ENCODE measurements around the gene TMEM239.
A peak's percentile ranks its signal among the peaks of the same experiment; 100 is the strongest.
"Not testable (repeated sequence)": the region's sequence is repeated elsewhere in the genome, so short reads cannot be mapped to it uniquely, and the experiment has no call there.

Gene TMEM239

DNA sequence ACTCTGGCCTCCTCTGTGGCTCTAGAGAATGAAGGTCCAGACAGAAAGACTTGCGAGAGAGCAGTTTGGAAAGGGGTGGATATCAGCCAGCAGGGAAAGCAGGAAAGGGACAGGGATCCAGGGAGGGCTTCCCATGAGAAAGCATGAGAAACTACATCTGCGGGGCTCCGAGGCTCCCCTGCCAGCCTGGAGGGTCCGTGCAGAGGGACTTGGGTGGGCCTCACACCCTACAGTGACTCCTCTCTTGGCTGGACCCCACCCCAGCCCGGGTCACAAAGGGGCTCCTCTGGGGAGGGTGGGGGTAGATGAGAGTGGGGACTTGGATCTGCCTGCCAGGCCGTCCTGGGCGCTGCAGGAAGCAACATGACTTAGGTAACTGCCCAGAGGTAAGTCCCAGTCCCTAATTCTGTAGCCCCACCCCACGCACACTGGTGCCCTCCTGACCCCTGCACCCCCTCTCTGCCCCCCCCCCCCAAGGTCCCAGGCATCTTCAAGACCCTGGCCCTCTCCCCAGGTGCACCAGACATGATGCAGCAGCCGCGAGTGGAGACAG lies at the start of gene TMEM239:
Gene TMEM239, plus strand, starts transcription at position 335 of the 553 bp plus-strand sequence. Its CDS starts 191 bp downstream, at position 526.
- in situ Hi-C loops (cut with MboI; ENCODE audit: low sequenced_read_pairs, unreplicated experiment): no loop called here
- TF ChIP-seq, protein P1, sequence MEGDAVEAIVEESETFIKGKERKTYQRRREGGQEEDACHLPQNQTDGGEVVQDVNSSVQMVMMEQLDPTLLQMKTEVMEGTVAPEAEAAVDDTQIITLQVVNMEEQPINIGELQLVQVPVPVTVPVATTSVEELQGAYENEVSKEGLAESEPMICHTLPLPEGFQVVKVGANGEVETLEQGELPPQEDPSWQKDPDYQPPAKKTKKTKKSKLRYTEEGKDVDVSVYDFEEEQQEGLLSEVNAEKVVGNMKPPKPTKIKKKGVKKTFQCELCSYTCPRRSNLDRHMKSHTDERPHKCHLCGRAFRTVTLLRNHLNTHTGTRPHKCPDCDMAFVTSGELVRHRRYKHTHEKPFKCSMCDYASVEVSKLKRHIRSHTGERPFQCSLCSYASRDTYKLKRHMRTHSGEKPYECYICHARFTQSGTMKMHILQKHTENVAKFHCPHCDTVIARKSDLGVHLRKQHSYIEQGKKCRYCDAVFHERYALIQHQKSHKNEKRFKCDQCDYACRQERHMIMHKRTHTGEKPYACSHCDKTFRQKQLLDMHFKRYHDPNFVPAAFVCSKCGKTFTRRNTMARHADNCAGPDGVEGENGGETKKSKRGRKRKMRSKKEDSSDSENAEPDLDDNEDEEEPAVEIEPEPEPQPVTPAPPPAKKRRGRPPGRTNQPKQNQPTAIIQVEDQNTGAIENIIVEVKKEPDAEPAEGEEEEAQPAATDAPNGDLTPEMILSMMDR (IDR thresholded peaks at IDR 0.05; ENCODE audit: borderline replicate concordance, control extremely low read depth, extremely low read depth, insufficient read depth, missing control alignments): no peak
- no peak for DNase-seq (ENCODE audit: low spot score)

DNA sequence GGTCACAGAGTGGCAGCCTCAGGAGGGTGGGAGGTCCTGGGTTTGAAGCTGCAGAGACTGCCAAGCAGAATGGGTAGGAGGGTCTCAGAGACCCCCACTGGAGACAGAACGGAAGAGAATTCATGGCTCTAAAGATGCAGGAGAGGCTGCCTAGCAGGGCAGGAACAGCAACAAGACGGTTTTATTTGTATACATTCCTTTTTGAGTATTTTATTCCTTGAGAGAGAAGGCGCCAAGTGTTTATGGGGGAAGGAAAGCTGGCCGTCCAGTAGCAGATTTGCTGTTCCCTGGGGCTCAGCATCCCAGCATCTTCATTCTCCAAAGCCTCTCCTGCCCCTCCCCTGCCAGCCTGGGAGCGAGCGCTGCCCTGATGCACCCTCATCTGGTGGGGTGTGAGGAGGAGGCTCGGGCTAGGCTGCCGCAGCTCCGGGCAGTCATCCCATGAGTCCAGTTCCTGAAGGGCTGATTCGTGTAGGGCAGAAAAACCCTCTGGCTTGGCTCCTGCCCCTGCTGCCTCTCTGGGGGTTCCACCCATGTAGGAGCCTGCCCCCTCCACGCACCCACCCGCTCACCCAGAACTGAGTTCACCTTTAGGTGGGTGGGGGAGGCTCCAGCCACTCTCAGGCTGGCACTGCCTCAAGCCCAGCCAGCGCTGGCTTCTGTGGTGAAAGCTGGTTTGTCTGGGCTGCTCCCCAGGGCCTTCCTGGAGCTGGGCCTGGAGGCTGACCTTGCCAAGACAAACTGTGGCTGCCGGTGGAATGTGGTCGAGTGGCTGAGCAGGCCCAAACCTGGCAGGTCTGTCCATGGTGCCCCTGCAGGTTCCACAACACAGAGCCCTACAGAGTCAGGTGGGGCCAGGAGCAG lies 48.2 kb upstream of the TMEM239 start:
- in situ Hi-C loops (cut with MboI; ENCODE audit: low sequenced_read_pairs, unreplicated experiment): no loop called here
- DNase-seq (ENCODE audit: low spot score): no peak
- TF ChIP-seq, protein P1 (IDR thresholded peaks at IDR 0.05; ENCODE audit: borderline replicate concordance, control extremely low read depth, extremely low read depth, insufficient read depth, missing control alignments): no peak

DNA sequence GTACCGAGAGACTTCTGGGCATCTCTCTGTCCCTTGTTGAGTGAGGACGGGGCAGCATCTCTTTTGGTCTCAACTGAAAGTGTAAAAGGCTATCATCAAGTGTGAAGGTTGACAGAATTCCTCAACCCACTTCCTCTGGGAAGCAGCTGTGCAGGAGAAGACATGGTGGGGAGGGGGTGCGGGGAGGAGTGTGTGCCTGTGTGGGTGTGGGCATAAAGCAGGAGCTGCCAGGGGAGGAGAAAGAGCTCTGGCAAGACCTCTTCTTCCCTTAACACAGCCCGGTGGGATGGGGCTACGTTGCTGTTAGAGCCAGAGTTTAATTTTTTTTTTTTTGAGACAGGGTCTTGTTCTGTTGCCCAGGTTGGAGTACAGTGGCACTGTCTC lies 47.5 kb upstream of the TMEM239 start:
- DNase-seq (ENCODE audit: low spot score): no peak
- TF ChIP-seq, protein P1 (IDR thresholded peaks at IDR 0.05; ENCODE audit: borderline replicate concordance, control extremely low read depth, extremely low read depth, insufficient read depth, missing control alignments): no peak
- in situ Hi-C loops (cut with MboI; ENCODE audit: low sequenced_read_pairs, unreplicated experiment): no loop called here

DNA sequence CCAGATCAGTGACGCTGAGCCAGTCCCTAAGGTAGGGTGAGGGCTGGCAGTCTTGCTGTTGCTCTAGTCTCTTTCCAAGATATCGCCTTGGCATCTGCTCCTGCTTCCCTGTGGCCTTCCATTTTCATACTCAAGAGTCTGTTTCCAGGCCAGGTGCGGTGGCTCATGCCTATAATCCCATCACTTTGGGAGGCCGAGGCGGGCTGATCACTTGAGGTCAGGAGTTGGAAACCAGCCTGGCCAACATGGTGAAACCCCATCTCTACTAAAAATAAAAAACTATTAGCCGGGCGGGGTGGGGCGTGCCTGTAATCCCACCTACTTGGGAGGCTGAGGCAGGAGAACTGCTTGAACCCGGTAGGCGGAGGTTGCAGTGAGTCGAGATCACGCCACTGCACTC lies 46.1 kb upstream of the TMEM239 start:
- in situ Hi-C loops (cut with MboI; ENCODE audit: low sequenced_read_pairs, unreplicated experiment); DNase-seq (ENCODE audit: low spot score): not testable (repeated sequence)

DNA sequence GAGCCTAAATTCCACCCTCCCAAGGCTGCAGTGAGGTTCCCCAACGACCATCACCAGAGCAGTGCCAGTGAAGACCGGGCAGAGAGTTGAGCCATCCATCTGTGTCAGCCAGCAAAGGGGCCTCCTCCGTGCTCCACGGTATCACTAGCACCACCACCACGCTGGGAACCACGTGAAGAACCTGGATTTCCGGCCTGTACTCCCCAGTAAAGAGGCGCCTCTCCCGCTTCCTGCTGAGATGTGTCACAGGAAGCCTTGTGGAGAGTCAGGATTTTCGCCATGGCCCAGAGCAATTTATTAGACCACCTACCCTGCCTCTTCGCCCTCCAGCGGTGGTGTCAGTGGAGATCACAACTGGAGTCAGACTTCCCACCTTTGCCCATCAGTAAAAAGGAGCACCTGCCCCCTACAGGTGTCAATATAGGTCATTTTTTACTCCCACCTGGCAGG lies 44.5 kb upstream of the TMEM239 start:
- DNase-seq (ENCODE audit: low spot score): peak; percentile 27
- in situ Hi-C loops (cut with MboI; ENCODE audit: low sequenced_read_pairs, unreplicated experiment): no loop called here
- TF ChIP-seq, protein P1 (IDR thresholded peaks at IDR 0.05; ENCODE audit: borderline replicate concordance, control extremely low read depth, extremely low read depth, insufficient read depth, missing control alignments): no peak

DNA sequence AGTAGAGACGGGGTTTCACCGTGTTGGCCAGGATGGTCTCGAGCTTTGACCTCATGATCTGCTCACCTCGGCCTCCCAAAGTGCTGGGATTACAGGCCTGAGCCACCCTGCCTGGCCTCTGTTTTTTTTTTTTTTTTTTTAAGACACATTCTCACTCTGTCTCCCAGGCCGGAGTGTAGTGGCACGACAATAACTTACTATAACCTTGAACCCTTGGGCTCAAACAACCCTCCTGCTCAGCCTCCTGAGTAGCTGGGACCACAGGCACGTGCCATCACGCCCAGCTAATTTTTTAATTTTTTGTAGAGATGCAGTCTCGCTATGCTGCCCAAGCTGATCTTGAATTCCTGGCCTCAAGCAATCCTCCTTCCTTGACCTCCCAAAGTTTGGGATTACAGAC lies 42.4 kb upstream of the TMEM239 start:
- TF ChIP-seq, protein P1 (IDR thresholded peaks at IDR 0.05; ENCODE audit: borderline replicate concordance, control extremely low read depth, extremely low read depth, insufficient read depth, missing control alignments): no peak
- in situ Hi-C loops (cut with MboI; ENCODE audit: low sequenced_read_pairs, unreplicated experiment): no loop called here
- no peak for DNase-seq (ENCODE audit: low spot score)

DNA sequence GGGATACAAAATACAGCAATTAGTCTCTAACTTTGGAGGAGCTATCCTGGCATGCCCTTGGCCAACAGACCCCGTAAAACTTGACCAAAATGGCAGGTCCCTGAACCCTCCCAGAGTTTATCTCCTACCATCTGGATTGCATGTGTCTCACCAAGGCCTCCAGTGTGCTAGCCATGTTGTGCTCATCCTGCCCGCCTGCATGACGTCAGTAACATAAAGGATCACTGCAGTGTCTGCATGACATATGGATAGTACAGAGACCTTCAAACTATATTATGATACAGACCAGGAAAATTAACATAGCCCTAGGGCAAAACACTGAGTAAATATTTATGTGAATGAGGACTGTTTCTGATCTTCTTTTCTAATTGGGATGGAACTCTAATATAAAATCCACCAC lies 41.0 kb upstream of the TMEM239 start:
- in situ Hi-C loops (cut with MboI; ENCODE audit: low sequenced_read_pairs, unreplicated experiment): no loop called here
- TF ChIP-seq, protein P1 (IDR thresholded peaks at IDR 0.05; ENCODE audit: borderline replicate concordance, control extremely low read depth, extremely low read depth, insufficient read depth, missing control alignments): no peak
- DNase-seq (ENCODE audit: low spot score): no peak

Measured in GM13976 (cell line).